Fibroblast of lung (primary cell): Measurements from ENCODE around the gene CFAP77.

ENCODE experiments used
- EZH2 ChIP-seq: IDR thresholded peaks from 2 replicates; pipeline ENCODE4 v1.5.1; 2012; ENCODE audit warnings: low read length, control low read depth, mild to moderate bottlenecking; ENCODE audit errors: missing control alignments
- TF ChIP-seq, protein P1 (sequence below), 2 donors: IDR thresholded peaks in 1 of 2; conservative IDR thresholded peaks in 1 of 2; 1 replicate in 1 of 2; 2 replicates in 1 of 2; pipeline ENCODE4 v1.5.1; 2011 to 2012; ENCODE audit warnings: low read length in 2 of 2, control low read depth in 1 of 2, inconsistent platforms in 1 of 2, low read depth in 1 of 2, mild to moderate bottlenecking in 1 of 2

DNA sequence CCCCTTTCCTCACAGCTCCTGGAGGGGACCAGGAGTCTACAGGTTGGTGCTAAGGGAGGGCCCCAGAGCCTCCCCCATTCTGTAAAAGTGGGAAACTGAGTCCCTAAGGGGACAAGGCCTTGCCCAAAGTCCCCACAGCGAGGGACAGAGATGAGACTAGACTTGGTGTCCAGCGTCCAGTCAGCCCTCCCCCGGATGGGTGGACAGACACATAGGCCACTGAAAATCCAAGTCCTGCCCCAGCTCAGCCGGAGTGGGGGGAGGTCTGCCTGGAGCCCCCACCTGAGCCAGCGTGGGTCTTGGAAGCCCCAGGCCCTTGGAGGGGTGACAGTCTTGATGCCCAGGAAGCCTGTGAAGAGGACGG is 177.6 kb downstream of the CFAP77 start:
- TF ChIP-seq, protein P1, sequence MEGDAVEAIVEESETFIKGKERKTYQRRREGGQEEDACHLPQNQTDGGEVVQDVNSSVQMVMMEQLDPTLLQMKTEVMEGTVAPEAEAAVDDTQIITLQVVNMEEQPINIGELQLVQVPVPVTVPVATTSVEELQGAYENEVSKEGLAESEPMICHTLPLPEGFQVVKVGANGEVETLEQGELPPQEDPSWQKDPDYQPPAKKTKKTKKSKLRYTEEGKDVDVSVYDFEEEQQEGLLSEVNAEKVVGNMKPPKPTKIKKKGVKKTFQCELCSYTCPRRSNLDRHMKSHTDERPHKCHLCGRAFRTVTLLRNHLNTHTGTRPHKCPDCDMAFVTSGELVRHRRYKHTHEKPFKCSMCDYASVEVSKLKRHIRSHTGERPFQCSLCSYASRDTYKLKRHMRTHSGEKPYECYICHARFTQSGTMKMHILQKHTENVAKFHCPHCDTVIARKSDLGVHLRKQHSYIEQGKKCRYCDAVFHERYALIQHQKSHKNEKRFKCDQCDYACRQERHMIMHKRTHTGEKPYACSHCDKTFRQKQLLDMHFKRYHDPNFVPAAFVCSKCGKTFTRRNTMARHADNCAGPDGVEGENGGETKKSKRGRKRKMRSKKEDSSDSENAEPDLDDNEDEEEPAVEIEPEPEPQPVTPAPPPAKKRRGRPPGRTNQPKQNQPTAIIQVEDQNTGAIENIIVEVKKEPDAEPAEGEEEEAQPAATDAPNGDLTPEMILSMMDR (conservative IDR thresholded peaks at IDR 0.05 in 1 of 2, IDR thresholded peaks at IDR 0.05 in 1 of 2; ENCODE audit: low read depth in 1 of 2, low read length in 2 of 2): no peak
- TF ChIP-seq EZH2: peak; percentile 74
